Measurements from ENCODE around the gene CHAF1A.

Gene CHAF1A

DNA sequence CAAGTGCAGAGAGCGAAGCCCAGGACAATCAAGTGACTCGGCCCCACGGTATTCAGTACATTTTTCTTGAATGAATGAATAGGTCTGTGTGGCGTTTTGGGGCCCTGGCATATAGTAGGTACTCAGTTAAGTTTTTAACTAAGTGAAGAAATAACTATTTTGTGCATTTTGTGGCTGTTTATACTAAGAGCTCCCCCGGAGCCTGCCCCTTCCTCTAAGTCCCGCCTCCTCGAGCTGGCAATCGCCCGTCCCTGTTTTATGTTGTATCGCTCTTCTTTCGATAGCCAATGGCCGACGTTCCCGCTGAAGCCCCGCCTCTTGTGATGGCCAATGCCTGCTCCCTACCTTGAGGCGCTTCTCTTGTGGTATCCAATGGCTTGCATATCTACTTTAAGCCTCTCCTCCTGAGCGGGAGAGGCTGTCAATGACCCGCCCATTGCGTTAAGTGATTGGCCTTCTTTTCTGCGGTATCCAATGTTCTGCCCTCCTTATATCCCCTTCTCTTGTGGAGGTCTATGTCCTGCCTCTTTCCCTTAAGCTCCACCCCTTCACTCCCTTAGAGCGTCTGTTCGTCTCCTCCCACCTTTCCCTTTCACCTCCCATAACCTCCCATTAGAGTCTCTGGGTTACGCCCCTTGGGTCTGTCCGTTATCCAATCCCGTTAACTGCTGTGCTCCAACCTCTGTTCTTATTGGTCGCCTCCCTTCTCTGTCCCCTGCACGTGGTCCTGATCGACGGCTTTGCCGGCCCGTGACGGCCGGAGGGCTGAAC, 69.1 kb downstream of the CHAF1A start:
- Histone ChIP-seq H3K4me3 (peak overlapping the region; percentile 97 to 98), H3K36me3 (peaks cover 4 to 15% (median 8%) of the 10 kb centered on the region in 3 donors), H3K9me3 (no peaks in the 10 kb centered on the region), H3K4me1 (peaks cover 0 to 31% (median 25%) of the 10 kb centered on the region in 4 donors), H3K27ac (peak overlapping the region; percentile 74 to 83), H3K27me3 (no peaks in the 10 kb centered on the region)
- peak in 1 of 2 experiments; percentile 32 for TF ChIP-seq CTCF (IDR thresholded peaks at IDR 0.05)
- intact Hi-C loops (cut with DNase I; ENCODE audit: low total_unique reads): no loop called here
- DNase-seq: peak; percentile 99

GRCh38 chr19:4472174-4472974, 69.9 kb downstream of the CHAF1A start, which contains the start of gene HDGFL2:
Gene HDGFL2, plus strand, starts transcription at chr19:4472297. Its CDS starts 54 bp downstream, at chr19:4472351.
- Histone ChIP-seq H3K27me3 (no peaks in the 10 kb centered on the region), H3K4me3 (peak within 1 kb of the TSS; percentile 97 to 98), H3K36me3 (peaks cover 12 to 22% (median 16%) of the 10 kb centered on the region in 3 donors), H3K4me1 (peaks cover 0 to 31% (median 25%) of the 10 kb centered on the region in 4 donors), H3K9me3 (no peaks in the 10 kb centered on the region), H3K27ac (peak within 1 kb of the TSS; percentile 77 to 83)
- DNase-seq: no peak
- TF ChIP-seq CTCF (IDR thresholded peaks at IDR 0.05): no peak
- intact Hi-C loops (cut with DNase I; ENCODE audit: low total_unique reads): no loop called here

DNA sequence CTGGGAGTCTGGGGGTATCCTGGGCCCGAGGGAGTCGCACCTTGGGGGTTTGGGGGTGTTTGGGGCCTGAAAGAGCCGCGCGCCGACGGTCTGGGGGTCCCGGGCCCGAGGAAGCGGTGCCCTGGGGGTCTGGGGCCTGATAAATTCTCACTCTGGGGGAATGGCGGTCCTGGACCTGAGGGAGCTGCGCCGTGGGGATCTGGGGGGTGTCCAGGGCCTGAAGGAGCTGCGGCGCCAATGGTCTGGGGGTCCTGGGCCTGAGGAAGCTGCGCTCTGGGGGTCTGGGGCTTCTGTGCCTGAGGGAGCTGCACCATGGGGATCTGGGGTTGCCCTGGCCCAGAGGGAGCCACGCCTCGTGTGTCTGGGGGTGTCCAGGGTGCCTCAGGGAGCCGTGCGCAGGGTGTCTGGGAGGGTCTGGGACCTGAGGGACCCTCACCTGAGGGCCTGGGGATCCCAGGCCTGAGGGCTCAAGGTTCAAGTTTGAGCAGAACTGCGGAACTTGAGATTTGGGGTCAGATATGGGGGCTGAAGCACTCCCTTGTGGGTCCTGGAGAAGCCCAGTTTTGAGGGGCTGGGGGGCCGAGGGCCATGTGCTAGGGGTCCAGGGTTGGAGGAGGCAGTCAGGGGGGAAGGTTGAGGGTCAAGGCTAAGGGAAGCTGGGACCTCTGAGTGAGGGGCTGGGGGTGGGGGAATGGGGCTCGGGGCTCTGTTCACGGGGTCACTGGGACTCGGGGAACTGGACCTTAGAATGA, 70.7 kb downstream of the CHAF1A start:
- no peak for DNase-seq
- Histone ChIP-seq H3K36me3 (peaks cover 15 to 30% (median 19%) of the 10 kb centered on the region in 3 donors), H3K4me1 (peaks cover 0 to 31% (median 25%) of the 10 kb centered on the region in 4 donors), H3K27me3 (no peaks in the 10 kb centered on the region), H3K9me3 (no peaks in the 10 kb centered on the region), H3K4me3 (peak overlapping the region; percentile 97 to 98), H3K27ac (peak overlapping the region; percentile 63 to 77)
- TF ChIP-seq CTCF (IDR thresholded peaks at IDR 0.05): no peak
- intact Hi-C loops (cut with DNase I; ENCODE audit: low total_unique reads): no loop called here

GRCh38 chr19:4473763-4474513, 71.5 kb downstream of the CHAF1A start:
- Histone ChIP-seq H3K36me3 (peaks cover 15 to 37% (median 27%) of the 10 kb centered on the region in 3 donors), H3K27ac (peak overlapping the region; percentile 22 to 30), H3K27me3 (no peaks in the 10 kb centered on the region), H3K9me3 (no peaks in the 10 kb centered on the region), H3K4me1 (peaks cover 0 to 31% (median 25%) of the 10 kb centered on the region in 4 donors), H3K4me3 (peak overlapping the region; percentile 16 to 98)
- TF ChIP-seq CTCF (IDR thresholded peaks at IDR 0.05): no peak
- DNase-seq: no peak
- intact Hi-C loops (cut with DNase I; ENCODE audit: low total_unique reads): no loop called here
